Posterior cingulate gyrus (tissue), 11 donors: Measurements from ENCODE around the gene ARID3B.

Experiments used
- DNase-seq, 10 donors: peaks; one replicate each; pipeline versions ENCODE4 v3.0.0 to v3.0.0-alpha.2; 2020 to 2021; ENCODE audit warnings: mixed read lengths in 3 of 10
- intact Hi-C: fragments of 100-400 bp; cut with DNase I; formaldehyde crosslinking; loops from one replicate; pipeline ENCODE4 v1.15.1; 2023

Gene ARID3B

GRCh38 chr15:74616366-74616939 lies 75.4 kb downstream of the ARID3B start:
- DNase-seq, result peak in 6 of 10 donors; percentile 34 to 91 (median 43)
- intact Hi-C loops, result loop anchor here (5.0 kb wide), 2 partner anchors 154 to 244 kb away; partner anchors contain the start of gene UBL7

- DNase-seq, result no peak
- intact Hi-C loops, result loop anchor here (5.0 kb wide), 2 partner anchors 155 to 245 kb away; partner anchors contain the start of gene UBL7
Measured at GRCh38 chr15:74616996-74617395, 76.0 kb downstream of the ARID3B start.

DNA sequence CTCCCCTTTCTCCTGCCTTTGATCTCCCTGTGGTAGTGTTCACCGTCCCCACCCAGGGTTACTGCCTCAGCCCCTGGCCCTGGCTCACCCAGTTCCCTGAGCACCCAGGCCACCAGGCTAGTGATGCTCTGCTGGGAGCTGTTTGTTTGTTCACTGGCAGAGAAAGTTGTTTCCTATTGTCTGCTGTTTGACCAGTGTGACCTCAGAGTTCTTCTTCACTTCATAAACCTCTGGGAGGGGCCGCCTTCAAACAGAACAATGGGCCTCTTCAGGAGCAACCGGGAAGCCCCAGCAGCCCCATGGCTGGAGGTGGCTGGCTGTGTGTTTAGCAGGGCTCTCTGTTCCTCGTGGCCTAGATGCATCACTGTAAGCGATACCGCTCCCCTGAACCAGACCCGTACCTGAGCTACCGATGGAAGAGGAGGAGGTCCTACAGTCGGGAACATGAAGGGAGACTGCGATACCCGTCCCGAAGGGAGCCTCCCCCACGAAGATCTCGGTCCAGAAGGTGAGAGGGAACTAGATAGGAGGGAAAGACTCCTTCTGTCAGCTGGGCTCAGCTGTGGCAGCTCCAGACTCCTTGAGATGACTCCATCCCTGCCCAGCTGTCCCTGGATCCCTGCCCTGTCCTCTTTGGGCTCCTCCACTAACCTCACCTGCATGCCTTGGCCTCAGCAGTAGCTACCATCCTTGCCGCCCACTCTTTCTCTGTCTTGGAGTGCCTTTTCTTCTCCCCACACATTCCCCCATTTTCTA lies 78.0 kb downstream of the ARID3B start:
- peak in 3 of 10 donors; percentile 9 to 57 (median 52) for DNase-seq
- intact Hi-C loops, result loop anchor here (5.0 kb wide), 2 partner anchors 157 to 247 kb away; partner anchors contain the start of gene UBL7

GRCh38 chr15:74619916-74620635 lies 79.1 kb downstream of the ARID3B start:
- DNase-seq, result peak in 4 of 10 donors; percentile 26 to 70 (median 62)
- intact Hi-C loops, result loop anchor here (5.0 kb wide), 2 partner anchors 158 to 248 kb away; partner anchors contain the start of gene UBL7

DNA sequence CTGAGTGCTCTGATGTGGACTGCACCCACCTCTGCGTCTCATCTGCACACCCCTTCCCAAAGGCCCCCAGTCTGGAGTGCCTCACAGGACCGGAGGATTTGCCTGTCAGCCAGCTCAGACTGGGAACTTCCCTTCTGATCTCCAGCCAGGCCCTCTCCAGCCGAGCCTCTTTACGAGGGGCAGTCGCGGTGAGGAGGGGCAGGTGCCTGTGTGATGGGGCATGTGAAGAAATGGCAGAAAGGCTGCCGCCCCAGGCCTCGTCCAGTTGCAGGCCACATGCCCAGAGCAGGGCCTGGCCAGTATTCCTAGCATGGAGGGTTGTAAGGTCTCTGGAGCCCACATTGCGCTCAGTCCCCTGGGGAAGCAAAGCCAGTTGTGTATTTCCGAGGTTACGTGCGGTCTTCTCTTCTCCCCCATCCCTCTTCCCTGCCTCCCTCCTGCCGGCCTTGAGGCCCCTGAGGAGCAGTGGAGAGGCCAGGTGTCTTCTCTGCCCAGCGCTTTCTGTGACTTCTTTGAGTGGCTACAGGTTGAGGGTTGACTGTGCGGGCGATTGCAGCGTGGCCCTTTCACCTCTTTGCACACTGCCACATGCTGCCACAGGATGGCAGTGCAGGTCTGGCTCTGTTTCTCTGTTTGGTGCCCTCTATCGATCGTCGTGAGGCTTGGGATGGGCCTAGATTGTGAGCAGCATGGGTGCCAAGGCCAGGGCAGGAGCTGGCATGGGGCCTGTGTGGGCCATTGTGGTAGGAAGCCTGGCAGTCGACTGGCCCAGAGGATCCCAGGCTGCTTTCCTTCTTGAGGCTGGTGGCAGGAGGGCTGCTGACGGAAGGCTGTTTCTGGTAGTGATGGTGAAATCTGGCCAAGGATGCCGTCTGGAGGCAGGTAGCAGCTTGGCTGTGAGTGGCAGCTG lies 79.9 kb downstream of the ARID3B start:
- DNase-seq, result peak; percentile 65 to 96 (median 76)
- intact Hi-C loops, result no loop called here

GRCh38 chr15:74621546-74621920 lies 80.5 kb downstream of the ARID3B start:
- peak in 1 of 10 donors; percentile 83 for DNase-seq
- intact Hi-C loops, result no loop called here

GRCh38 chr15:74621936-74622335 lies 80.9 kb downstream of the ARID3B start:
- DNase-seq, result peak in 7 of 10 donors; percentile 47 to 95 (median 67)
- intact Hi-C loops, result no loop called here

- intact Hi-C loops, result no loop called here
- peak in 2 of 10 donors; percentile 18 to 65 for DNase-seq
Measured at GRCh38 chr15:74622758-74623157, 81.7 kb downstream of the ARID3B start.

DNA sequence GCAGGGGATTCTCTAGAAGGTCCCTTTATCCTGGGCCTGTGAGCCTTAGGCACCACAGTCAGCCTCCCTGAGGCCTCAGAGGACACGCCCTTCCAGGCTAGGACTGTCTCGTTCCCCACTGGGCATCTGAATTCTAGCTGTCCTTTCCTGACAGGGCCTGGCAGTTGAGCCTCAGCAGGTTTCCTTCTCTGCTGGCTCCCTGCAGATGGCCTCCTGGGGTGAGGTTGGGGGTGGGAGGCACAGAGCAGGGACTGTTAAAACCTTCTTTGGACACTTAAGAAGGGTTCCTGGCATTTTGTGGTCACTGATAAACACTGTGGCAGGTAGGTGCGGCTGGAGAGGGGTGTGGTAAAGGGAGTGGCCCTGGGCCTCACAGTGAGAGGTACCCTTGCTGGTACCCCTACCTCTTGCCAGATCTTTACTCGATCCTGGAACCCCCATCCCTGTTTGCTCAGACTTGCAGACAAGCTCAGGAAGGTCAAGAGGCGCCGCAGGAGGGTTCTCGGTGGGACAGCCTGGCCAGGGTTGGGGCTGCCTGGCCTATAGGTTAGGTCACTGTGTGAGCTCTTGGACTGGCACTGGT lies 83.1 kb downstream of the ARID3B start:
- peak in 2 of 10 donors; percentile 29 to 54 for DNase-seq
- intact Hi-C loops, result no loop called here

DNA sequence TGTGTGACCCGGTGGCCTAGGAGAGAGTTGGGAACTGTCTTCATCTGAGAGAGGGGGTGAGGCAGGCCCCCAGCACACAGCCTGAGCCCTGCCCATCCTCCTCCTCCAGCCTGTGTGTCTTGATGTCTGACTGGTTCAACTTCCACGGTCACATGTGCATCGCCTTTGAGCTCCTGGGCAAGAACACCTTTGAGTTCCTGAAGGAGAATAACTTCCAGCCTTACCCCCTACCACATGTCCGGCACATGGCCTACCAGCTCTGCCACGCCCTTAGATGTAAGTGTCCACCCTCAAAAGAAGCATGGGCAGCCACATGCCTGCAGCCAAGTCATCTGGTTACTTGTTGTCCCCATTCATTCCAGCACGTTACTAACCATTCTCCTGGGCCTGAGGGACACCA lies 84.7 kb downstream of the ARID3B start:
- peak in 1 of 10 donors; percentile 36 for DNase-seq
- intact Hi-C loops, result no loop called here

DNA sequence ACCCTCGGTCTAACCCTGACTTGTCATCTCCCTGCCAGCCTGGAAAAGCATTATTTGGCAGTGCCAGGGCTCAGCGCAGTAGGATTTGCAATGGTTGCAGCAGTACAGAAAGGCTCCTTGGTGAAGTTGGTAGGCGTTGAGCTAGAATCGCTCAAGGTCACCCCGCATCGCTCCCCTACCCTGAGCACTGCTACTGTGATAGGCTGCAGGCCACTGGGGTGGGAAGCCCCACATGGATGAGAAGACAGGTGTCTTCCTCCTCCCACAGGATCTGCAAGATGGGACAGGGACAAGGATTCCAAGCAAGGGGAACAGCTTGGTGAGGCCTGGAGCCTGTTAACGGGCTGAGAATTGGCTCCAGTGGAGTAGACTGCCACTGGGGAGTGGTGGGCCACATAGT lies 85.3 kb downstream of the ARID3B start:
- intact Hi-C loops, result no loop called here
- peak in 1 of 10 donors; percentile 47 for DNase-seq

- DNase-seq, result peak in 2 of 10 donors; percentile 55 to 80
- intact Hi-C loops, result no loop called here
Measured at GRCh38 chr15:74626752-74627692, 86.0 kb downstream of the ARID3B start.

DNA sequence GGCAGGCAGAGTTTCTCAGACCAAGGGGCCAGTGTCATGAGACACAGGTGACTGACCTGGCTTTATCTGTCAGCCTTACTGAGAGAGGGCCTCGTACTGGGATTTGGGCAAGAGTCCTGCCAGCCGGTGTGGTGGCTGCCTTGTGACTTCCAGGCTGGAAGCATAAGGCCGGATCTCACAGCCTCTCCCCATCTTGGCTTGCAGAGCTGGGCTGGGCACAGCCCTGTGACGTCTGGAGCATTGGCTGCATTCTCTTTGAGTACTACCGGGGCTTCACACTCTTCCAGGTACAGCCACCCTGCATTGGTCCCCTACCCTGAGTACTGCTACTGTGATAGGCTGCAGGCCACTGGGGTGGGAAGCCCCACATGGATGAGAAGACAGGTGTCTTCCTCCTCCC lies 86.7 kb downstream of the ARID3B start:
- intact Hi-C loops, result no loop called here
- peak in 2 of 10 donors; percentile 45 to 59 for DNase-seq

- intact Hi-C loops, result no loop called here
- DNase-seq, result peak in 1 of 10 donors; percentile 35
Measured at GRCh38 chr15:74628199-74628598, 87.2 kb downstream of the ARID3B start.

- intact Hi-C loops, result no loop called here
- DNase-seq, result peak in 2 of 10 donors; percentile 56 to 59
Measured at GRCh38 chr15:74628949-74629348, 87.9 kb downstream of the ARID3B start.

GRCh38 chr15:74629696-74630095 lies 88.7 kb downstream of the ARID3B start:
- intact Hi-C loops, result loop anchor here (10.0 kb wide), 1 partner anchor 325 kb away; the partner anchor contains the start of gene RPP25
- DNase-seq, result peak in 3 of 10 donors; percentile 37 to 67 (median 51)

DNA sequence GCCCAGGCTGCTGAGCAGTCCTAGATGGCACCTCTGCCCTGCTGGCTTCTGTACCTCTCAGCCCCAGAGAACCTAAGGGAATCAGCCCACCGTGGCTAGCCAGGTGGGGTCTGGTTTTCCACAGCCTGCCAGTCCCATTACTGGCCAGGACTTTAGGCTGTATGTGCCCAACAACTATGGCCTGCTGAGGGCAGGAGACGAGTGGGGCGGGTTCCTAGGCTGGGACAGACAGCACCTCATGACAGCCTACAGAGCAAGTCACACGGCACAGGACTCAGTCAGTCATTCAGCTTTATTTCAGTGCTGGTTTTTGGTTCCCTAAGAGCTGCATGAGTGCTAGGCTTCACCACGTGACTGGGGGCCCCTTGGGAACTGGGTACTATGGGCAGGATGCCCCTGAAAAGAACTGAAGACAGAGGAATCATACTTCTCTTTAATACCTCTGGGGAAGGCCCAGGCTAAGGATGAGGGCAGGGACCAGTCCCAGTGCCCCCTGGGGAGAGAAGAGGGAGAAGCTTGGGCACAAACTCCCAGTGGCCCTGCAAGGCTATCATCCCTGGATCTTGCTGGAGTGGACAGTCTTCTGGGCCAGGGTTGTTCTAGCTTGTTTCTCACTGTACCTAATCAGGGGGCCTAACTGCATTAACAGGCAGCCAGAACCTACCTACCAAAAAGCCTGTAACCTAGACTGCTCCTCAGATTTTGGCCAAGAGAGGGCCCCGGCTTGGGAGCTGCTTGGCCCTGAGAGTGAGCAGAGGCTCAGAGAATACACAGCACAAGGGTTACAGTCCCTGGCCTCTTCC lies 89.5 kb downstream of the ARID3B start:
- peak in 3 of 10 donors; percentile 31 to 73 (median 67) for DNase-seq
- intact Hi-C loops, result loop anchor here (10.0 kb wide), 1 partner anchor 324 kb away; the partner anchor contains the start of gene RPP25
